Lung (tissue), 12 donors: ENCODE data around the gene BABAM2. TPM values are rescaled to one million over a fixed set of nuclear protein-coding genes. Genes with fewer than 3 reads are reported as not detected.

Source experiments
- ATAC-seq: fragments of 200-7000 bp; cut with Tn5 transposase; one replicate; pipeline ENCODE4 v1.9.1; 2020; ENCODE audit warnings: moderate number of reproducible peaks; ENCODE audit not compliant: insufficient read depth, low FRiP score
- DNase-seq, 3 donors: peaks; one replicate each; pipeline ENCODE4 v3.0.0-alpha.2; 2013 to 2017
- H3K27ac ChIP-seq, 2 donors: one replicate each; pipeline ENCODE4 v1.5.1; 2013; ENCODE audit warnings: mild to moderate bottlenecking in 2 of 2, moderate library complexity in 2 of 2, control low read depth in 1 of 2, inconsistent platforms in 1 of 2, low read depth in 1 of 2, low read length in 1 of 2
- H3K27me3 ChIP-seq, 3 donors: one replicate each; pipeline ENCODE4 v1.5.1; 2013; ENCODE audit warnings: low read length in 2 of 3; ENCODE audit not compliant: control insufficient read depth in 3 of 3, insufficient read depth in 3 of 3
- H3K36me3 ChIP-seq, 4 donors: one replicate each; pipeline ENCODE4 v1.5.1; 2013; ENCODE audit warnings: low read length in 4 of 4, mild to moderate bottlenecking in 1 of 4, moderate library complexity in 1 of 4; ENCODE audit not compliant: control insufficient read depth in 4 of 4, insufficient read depth in 4 of 4
- H3K4me1 ChIP-seq, 5 donors: one replicate each; pipeline ENCODE4 v1.5.1; 2013; ENCODE audit warnings: low read length in 5 of 5, mild to moderate bottlenecking in 2 of 5, moderate library complexity in 1 of 5; ENCODE audit not compliant: control insufficient read depth in 5 of 5, insufficient read depth in 5 of 5
- H3K4me3 ChIP-seq: one replicate; pipeline ENCODE4 v1.5.1; 2013; ENCODE audit warnings: mild to moderate bottlenecking, control low read depth, moderate library complexity
- H3K9ac ChIP-seq, 2 donors: one replicate each; pipeline ENCODE4 v1.5.1; 2013; ENCODE audit warnings: low read length in 2 of 2, control low read depth in 1 of 2; ENCODE audit not compliant: insufficient read depth in 1 of 2
- H3K9me3 ChIP-seq, 4 donors: one replicate each; pipeline ENCODE4 v1.5.1; 2013; ENCODE audit warnings: low read length in 3 of 4, mild to moderate bottlenecking in 1 of 4, moderate library complexity in 1 of 4; ENCODE audit not compliant: control insufficient read depth in 4 of 4, insufficient read depth in 3 of 4
- CTCF ChIP-seq: IDR thresholded peaks from 2 replicates; pipeline ENCODE4 v1.5.1; 2012; ENCODE audit warnings: mild to moderate bottlenecking; ENCODE audit errors: control extremely low read depth, extremely low read depth
- WGBS, 2 donors: extraction: QIAGEN DNeasy Blood & Tissue Kit; methylation state at CpG; one replicate each; pipeline ENCODE4 v1.1.7; 2013; 5-methylcytosine and 5-hydroxymethylcytosine counted together
- polyA plus RNA-seq, 2 donors: library from polyadenylated mRNA; stranded (reverse); fragments of 200-250 nt; gene quantifications; one replicate each; pipeline ENCODE4 v1.2.1, GENCODE V29; 2013
- total RNA-seq, 2 donors: library from RNA; depleted of rRNA in 1 of 2; stranded (reverse); fragments of >200 nt in 1 of 2; gene quantifications; one replicate each; pipeline ENCODE4 v1.2.1, GENCODE V29; 2014 to 2021
- donor health status: control.
- donor health status: control.
- donor health status: Bipolar disorder and iron deficiency.
- donor health status: healthy.
- donor health status: DM: yes; HTN: yes; CAD: no.

The BABAM2 gene
- total and polyA plus RNA-seq, 4 donors: 19.0 to 43.3 (median 33.7) TPM

GRCh38 chr2:28366149-28366495, 475.6 kb downstream of the BABAM2 start:
- no peaks in the 10 kb centered on the region for H3K9me3 ChIP-seq
- H3K4me3 ChIP-seq: no peak overlapping the region
- WGBS, 2 donors: 75 to 89% methylated on average over 10 of the region's 10 CpGs
- no peak for ATAC-seq
- H3K27me3 ChIP-seq: no peaks in the 10 kb centered on the region
- H3K4me1 ChIP-seq: peaks cover 0 to 30% (median 12%) of the 10 kb centered on the region in 5 donors
- DNase-seq: no peak
- no peak for TF ChIP-seq CTCF
- H3K27ac ChIP-seq: peak overlapping the region in 1 of 2 donors; percentile 11
- no peaks in the 10 kb centered on the region for H3K36me3 ChIP-seq
- no peak overlapping the region for H3K9ac ChIP-seq

GRCh38 chr2:28366496-28367282, 476.2 kb downstream of the BABAM2 start:
- peaks cover 0 to 30% (median 12%) of the 10 kb centered on the region in 5 donors for H3K4me1 ChIP-seq
- peak; percentile 71 to 78 (median 75) for DNase-seq
- H3K27ac ChIP-seq: peak overlapping the region in 1 of 2 donors; percentile 33
- H3K27me3 ChIP-seq: no peaks in the 10 kb centered on the region
- TF ChIP-seq CTCF: no peak
- H3K4me3 ChIP-seq: no peak overlapping the region
- 12 to 36% methylated on average over 19 of the region's 19 CpGs for WGBS, 2 donors
- ATAC-seq: peak; percentile 60
- no peak overlapping the region for H3K9ac ChIP-seq
- H3K36me3 ChIP-seq: no peaks in the 10 kb centered on the region
- no peaks in the 10 kb centered on the region for H3K9me3 ChIP-seq

- Histone ChIP-seq H3K36me3 (no peaks in the 10 kb centered on the region), H3K9me3 (no peaks in the 10 kb centered on the region), H3K27me3 (no peaks in the 10 kb centered on the region), H3K27ac (no peak overlapping the region), H3K9ac (no peak overlapping the region), H3K4me1 (peaks cover 0 to 26% (median 12%) of the 10 kb centered on the region in 5 donors), H3K4me3 (no peak overlapping the region)
- no peak for DNase-seq
- ATAC-seq: no peak
- TF ChIP-seq CTCF: no peak
- 86 to 88% methylated on average over 18 to 19 of the region's 19 CpGs for WGBS, 2 donors
These were observed 477.3 kb downstream of the BABAM2 start for GRCh38 chr2:28367667-28368356.
